Neural progenitor cell (in vitro differentiated cells): ENCODE results near the gene IWS1. TPM values are rescaled to one million over a fixed set of nuclear protein-coding genes. Genes with fewer than 3 reads are reported as not detected.

ENCODE experiments used
- DNase-seq: peaks from one replicate; pipeline ENCODE4 v3.0.0-alpha.2; 2016; ENCODE audit warnings: low spot score
- H2AFZ ChIP-seq: fragments of 200-600 bp; sonication (generic); replicated peaks from 2 replicates; pipeline ENCODE4 v1.6.1; 2016; ENCODE audit warnings: antibody characterized with exemption
- H3F3A ChIP-seq: fragments of 200-600 bp; sonication (generic); 2 replicates; pipeline ENCODE4 v1.6.1; 2016; ENCODE audit warnings: antibody characterized with exemption, low read depth
- H3K27ac ChIP-seq: fragments of 200-600 bp; sonication (generic); 2 replicates; pipeline ENCODE4 v1.5.1; 2016; ENCODE audit warnings: mild to moderate bottlenecking
- H3K27me3 ChIP-seq: fragments of 200-600 bp; sonication (generic); 2 replicates; pipeline ENCODE4 v1.6.1; 2016; ENCODE audit warnings: mild to moderate bottlenecking, moderate library complexity
- H3K36me3 ChIP-seq: fragments of 200-600 bp; sonication (generic); 2 replicates; pipeline ENCODE4 v1.5.1; 2016
- H3K4me1 ChIP-seq: fragments of 200-600 bp; sonication (generic); 2 replicates; pipeline ENCODE4 v1.6.1; 2016; ENCODE audit warnings: mixed run types
- H3K4me2 ChIP-seq: fragments of 200-600 bp; sonication (generic); 2 replicates; pipeline ENCODE4 v1.6.1; 2016
- H3K4me3 ChIP-seq: fragments of 200-600 bp; sonication (generic); 2 replicates; pipeline ENCODE4 v1.5.1; 2016
- H3K79me2 ChIP-seq: fragments of 200-600 bp; sonication (generic); 2 replicates; pipeline ENCODE4 v1.6.1; 2016; ENCODE audit warnings: low read depth
- H3K9ac ChIP-seq: fragments of 200-600 bp; sonication (generic); 2 replicates; pipeline ENCODE4 v1.6.1; 2016
- H3K9me3 ChIP-seq: fragments of 200-600 bp; sonication (generic); 2 replicates; pipeline ENCODE4 v1.5.1; 2016; ENCODE audit warnings: low read depth
- H4K20me1 ChIP-seq: fragments of 200-600 bp; sonication (generic); 2 replicates; pipeline ENCODE4 v1.6.1; 2016; ENCODE audit warnings: low read depth
- H3K27ac Mint-ChIP-seq: 3 replicates; pipeline ENCODE4 v1.8.0; 2021; ENCODE audit warnings: mixed read lengths
- H3K27me3 Mint-ChIP-seq: 2 replicates; pipeline ENCODE4 v1.8.0; 2022; ENCODE audit warnings: low read depth, mild to moderate bottlenecking, inconsistent platforms, moderate library complexity, mixed read lengths; ENCODE audit not compliant: insufficient read depth
- H3K36me3 Mint-ChIP-seq: 3 replicates; pipeline ENCODE4 v1.8.0; 2021; ENCODE audit warnings: mixed read lengths
- H3K4me1 Mint-ChIP-seq: 3 replicates; pipeline ENCODE4 v1.8.0; 2021; ENCODE audit warnings: mixed read lengths
- H3K4me3 Mint-ChIP-seq: 3 replicates; pipeline ENCODE4 v1.8.0; 2021; ENCODE audit warnings: mild to moderate bottlenecking, moderate library complexity, mixed read lengths
- H3K9me3 Mint-ChIP-seq: 3 replicates; pipeline ENCODE4 v1.8.0; 2020; ENCODE audit warnings: mixed read lengths
- CTCF ChIP-seq: fragments of 200-600 bp; sonication (generic); IDR thresholded peaks from 2 replicates; pipeline ENCODE4 v1.5.1; 2017; ENCODE audit warnings: antibody characterized with exemption, mild to moderate bottlenecking
- EZH2 ChIP-seq: fragments of 200-600 bp; sonication (generic); IDR thresholded peaks from 2 replicates; pipeline ENCODE4 v1.6.1; 2017; ENCODE audit warnings: antibody characterized with exemption, mild to moderate bottlenecking, moderate library complexity
- EZH2phosphoT487 ChIP-seq: fragments of 200-600 bp; sonication (generic); IDR thresholded peaks from 2 replicates; pipeline ENCODE4 v1.6.1; 2017; ENCODE audit warnings: antibody characterized with exemption
- total RNA-seq: library from RNA; depleted of rRNA; stranded (reverse); fragments of >200 nt; gene quantifications from 2 replicates; pipeline ENCODE4 v1.2.3, GENCODE V29; 2015; ENCODE audit warnings: low replicate concordance

The IWS1 gene
- total RNA-seq, 1 donor from 2014 or later, result 115 TPM

DNA sequence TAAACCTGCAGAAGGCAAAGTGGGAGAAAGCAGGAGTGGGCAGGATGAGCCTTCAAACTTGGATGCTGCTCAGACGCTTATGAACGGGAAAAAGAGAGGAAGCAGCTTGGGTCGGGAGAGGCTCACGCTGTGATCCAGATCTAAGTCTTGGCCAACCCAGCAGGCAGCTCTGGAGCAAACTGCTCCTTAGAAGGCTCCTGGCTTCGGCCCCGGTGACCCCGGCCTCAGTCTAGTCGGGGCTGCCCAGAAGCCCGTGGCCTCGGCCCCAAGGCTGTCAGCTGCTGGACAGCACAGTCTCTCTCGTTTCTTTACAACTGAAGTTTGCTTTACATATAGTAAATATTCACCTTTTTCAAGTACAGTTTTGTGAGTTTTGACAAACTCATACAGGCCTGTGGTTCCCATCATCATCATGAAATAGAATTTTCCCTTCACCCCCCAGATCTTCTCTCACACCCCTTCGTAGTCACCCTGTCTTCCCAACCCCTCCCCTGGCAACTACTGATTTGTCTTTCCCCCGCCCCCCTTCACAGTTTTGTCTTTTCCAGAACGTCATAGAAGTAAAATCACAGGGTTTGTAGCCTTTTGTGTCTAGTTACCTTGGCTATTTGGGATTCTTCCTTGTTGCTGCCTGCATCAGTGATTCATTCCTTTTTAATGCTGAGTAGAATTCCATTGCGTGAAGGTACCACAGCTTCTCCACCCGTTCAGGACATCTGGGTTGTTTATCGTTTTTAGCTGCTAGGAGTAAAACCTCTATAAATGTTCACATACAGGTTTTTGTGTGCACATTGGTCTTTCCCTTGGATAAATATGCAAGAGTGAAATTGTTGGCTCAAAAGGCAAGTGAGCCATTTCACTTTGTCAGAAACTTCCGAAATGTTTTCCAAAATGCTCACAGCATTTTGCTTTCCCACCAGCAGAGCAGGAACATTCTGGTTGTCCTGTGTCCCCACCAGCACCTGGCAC lies 44.3 kb upstream of the IWS1 start:
- DNase-seq, result no peak

DNA sequence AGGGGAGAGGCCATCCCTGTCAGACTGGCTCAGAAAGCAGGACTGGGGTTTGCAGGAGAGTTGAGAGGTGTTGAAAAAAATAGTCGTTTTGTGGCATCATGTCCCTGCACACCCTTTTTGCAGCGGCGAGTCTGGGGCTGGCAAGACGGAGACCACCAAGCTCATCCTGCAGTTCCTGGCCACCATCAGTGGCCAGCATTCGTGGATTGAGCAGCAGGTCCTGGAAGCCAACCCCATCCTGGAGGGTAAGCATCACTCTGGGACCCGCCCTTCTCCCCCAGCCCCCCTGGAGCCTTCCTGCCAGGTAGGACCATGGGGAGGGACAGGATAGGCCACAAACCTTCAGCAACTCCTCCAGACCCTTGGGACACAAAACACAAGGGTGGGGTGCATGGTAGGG lies 43.4 kb upstream of the IWS1 start:
- Mint-ChIP-seq H3K4me1 (peaks cover 7% of the 10 kb centered on the region), H3K27me3 (peaks cover 10% of the 10 kb centered on the region), H3K9me3 (no peaks in the 10 kb centered on the region), H3K4me3 (no peak overlapping the region), H3K36me3 (no peaks in the 10 kb centered on the region), H3K27ac (no peak overlapping the region)
- Histone ChIP-seq H3K4me3 (no peak overlapping the region), H3K9ac (no peak overlapping the region), H3K27me3 (no peaks in the 10 kb centered on the region), H3K36me3 (no peaks in the 10 kb centered on the region), H3F3A (no peaks in the 10 kb centered on the region), H3K4me2 (no peak overlapping the region), H3K27ac (no peak overlapping the region), H3K79me2 (no peaks in the 10 kb centered on the region), H4K20me1 (no peaks in the 10 kb centered on the region), H2AFZ (no peak overlapping the region), H3K9me3 (no peaks in the 10 kb centered on the region), H3K4me1 (no peaks in the 10 kb centered on the region)
- no peak for DNase-seq
- TF ChIP-seq EZH2phosphoT487, result no peak
- no peak for TF ChIP-seq EZH2

More for the DNA sequence above, 44.3 kb upstream of the IWS1 start:
- TF ChIP-seq EZH2 (no peak), CTCF (no peak), EZH2phosphoT487 (no peak)
- no peaks in the 10 kb centered on the region for H3K9me3 ChIP-seq
- H3K36me3 Mint-ChIP-seq, result no peaks in the 10 kb centered on the region
- H3K27ac ChIP-seq, result no peak overlapping the region
- H3K9me3 Mint-ChIP-seq, result no peaks in the 10 kb centered on the region
- peaks cover 7% of the 10 kb centered on the region for H3K4me1 Mint-ChIP-seq
- no peak overlapping the region for H2AFZ ChIP-seq
- no peak overlapping the region for H3K4me3 Mint-ChIP-seq
- peaks cover 6% of the 10 kb centered on the region for H3K27me3 Mint-ChIP-seq
- no peaks in the 10 kb centered on the region for H4K20me1 ChIP-seq
- H3K27me3 ChIP-seq, result no peaks in the 10 kb centered on the region
- no peaks in the 10 kb centered on the region for H3K36me3 ChIP-seq
- no peak overlapping the region for H3K9ac ChIP-seq
- no peaks in the 10 kb centered on the region for H3K79me2 ChIP-seq
- no peak overlapping the region for H3K4me3 ChIP-seq
- peak overlapping the region; percentile 18 for H3K27ac Mint-ChIP-seq
- no peaks in the 10 kb centered on the region for H3K4me1 ChIP-seq
- H3K4me2 ChIP-seq, result no peak overlapping the region
- no peaks in the 10 kb centered on the region for H3F3A ChIP-seq

- Mint-ChIP-seq H3K4me1 (peaks cover 7% of the 10 kb centered on the region), H3K9me3 (no peaks in the 10 kb centered on the region), H3K27me3 (peaks cover 6% of the 10 kb centered on the region), H3K36me3 (no peaks in the 10 kb centered on the region), H3K27ac (no peak overlapping the region), H3K4me3 (no peak overlapping the region)
- no peak overlapping the region for H3K4me2 ChIP-seq
- H3K79me2 ChIP-seq, result no peaks in the 10 kb centered on the region
- H3K9me3 ChIP-seq, result no peaks in the 10 kb centered on the region
- no peak overlapping the region for H2AFZ ChIP-seq
- H3K4me3 ChIP-seq, result no peak overlapping the region
- H3K27me3 ChIP-seq, result no peaks in the 10 kb centered on the region
- no peaks in the 10 kb centered on the region for H3F3A ChIP-seq
- TF ChIP-seq EZH2phosphoT487, result no peak
- no peak for TF ChIP-seq CTCF
- TF ChIP-seq EZH2, result no peak
- H3K27ac ChIP-seq, result no peak overlapping the region
- H3K36me3 ChIP-seq, result no peaks in the 10 kb centered on the region
- no peaks in the 10 kb centered on the region for H3K4me1 ChIP-seq
- H3K9ac ChIP-seq, result no peak overlapping the region
- no peaks in the 10 kb centered on the region for H4K20me1 ChIP-seq
- no peak for DNase-seq
These were observed 41.8 kb upstream of the IWS1 start for GRCh38 chr2:127568128-127568527.

DNA sequence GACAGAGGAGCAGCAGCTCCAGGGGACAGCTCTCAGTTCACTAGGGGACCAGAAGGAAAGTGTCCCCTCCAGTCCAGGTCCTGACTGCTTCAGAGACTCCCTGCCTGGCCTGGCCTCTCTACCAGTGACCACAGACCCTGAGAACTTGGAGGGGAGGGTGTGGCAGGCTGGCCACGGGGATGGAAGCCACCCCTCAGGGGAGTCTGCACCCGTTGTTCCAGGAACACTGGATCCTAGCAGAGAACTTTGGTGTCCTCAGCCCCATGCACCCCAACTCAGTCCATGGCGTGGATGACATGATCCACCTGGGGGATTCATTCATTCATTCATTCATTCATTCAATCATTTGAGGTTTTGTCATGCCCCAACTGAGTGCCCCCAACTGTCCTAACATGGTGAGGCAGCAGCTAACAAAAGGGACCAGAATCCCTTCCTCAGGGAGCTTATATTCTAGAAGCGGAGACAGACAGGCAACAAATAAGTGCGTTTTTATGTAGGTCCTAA lies 41.1 kb upstream of the IWS1 start:
- no peaks in the 10 kb centered on the region for H3K9me3 Mint-ChIP-seq
- DNase-seq, result no peak
- no peaks in the 10 kb centered on the region for H3F3A ChIP-seq
- H3K27ac Mint-ChIP-seq, result no peak overlapping the region
- no peak for TF ChIP-seq EZH2
- TF ChIP-seq EZH2phosphoT487, result no peak
- TF ChIP-seq CTCF, result no peak
- no peak overlapping the region for H2AFZ ChIP-seq
- H3K27me3 Mint-ChIP-seq, result peaks cover 6% of the 10 kb centered on the region
- H3K4me1 Mint-ChIP-seq, result peaks cover 7% of the 10 kb centered on the region
- no peaks in the 10 kb centered on the region for H3K9me3 ChIP-seq
- no peak overlapping the region for H3K27ac ChIP-seq
- H3K4me2 ChIP-seq, result no peak overlapping the region
- no peak overlapping the region for H3K9ac ChIP-seq
- H3K4me3 ChIP-seq, result no peak overlapping the region
- H4K20me1 ChIP-seq, result no peaks in the 10 kb centered on the region
- no peaks in the 10 kb centered on the region for H3K79me2 ChIP-seq
- no peaks in the 10 kb centered on the region for H3K27me3 ChIP-seq
- H3K36me3 ChIP-seq, result no peaks in the 10 kb centered on the region
- H3K36me3 Mint-ChIP-seq, result no peaks in the 10 kb centered on the region
- no peaks in the 10 kb centered on the region for H3K4me1 ChIP-seq
- H3K4me3 Mint-ChIP-seq, result no peak overlapping the region
